Epidermal melanocyte (primary cell): ENCODE results near the gene FBXW11.
"Not testable (repeated sequence)": the region's sequence is repeated elsewhere in the genome, so short reads cannot be mapped to it uniquely, and the experiment has no call there.

ENCODE experiments used
- DNase-seq: peaks from one replicate; pipeline ENCODE4 v3.0.0; 2011; ENCODE audit warnings: low spot score; ENCODE audit not compliant: insufficient read length

Gene FBXW11

DNA sequence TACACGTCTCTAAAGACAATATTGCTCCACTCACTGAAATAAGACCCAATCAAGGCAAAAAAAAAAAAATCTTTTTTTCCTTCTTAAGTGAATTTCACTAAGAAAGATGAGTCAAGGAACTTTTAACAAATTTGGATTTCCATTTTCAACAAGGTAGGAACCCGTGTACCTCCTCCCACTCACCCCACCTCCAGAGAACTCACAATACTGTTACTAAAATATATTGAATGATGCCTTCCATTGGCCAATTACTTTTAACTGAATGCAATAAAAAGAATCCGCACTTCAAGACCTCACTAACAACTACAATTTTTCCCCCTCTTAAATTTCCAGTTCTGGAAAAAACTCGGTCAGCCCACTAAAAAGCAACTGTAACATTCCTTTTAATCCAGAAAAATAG lies 50.7 kb downstream of the FBXW11 start:
- no peak for DNase-seq

DNA sequence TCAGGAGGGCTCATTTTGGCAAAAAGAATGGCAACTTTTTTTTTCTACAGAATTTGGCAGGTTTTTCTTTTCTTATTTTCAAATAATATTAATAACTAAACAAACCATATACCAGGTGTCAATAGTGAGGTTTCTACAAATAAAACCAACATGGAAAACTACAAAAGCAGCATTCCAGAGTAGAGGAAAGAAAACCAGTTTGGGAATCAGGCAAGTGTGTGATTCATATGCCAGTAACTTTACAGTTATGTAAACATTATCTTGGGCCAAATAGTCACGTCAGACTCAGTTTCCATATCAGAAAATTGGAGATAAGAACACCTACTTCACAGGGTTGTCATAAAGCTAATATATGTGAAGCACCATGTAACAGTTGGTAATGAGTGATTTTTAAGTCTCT lies 51.7 kb downstream of the FBXW11 start:
- no peak for DNase-seq

DNA sequence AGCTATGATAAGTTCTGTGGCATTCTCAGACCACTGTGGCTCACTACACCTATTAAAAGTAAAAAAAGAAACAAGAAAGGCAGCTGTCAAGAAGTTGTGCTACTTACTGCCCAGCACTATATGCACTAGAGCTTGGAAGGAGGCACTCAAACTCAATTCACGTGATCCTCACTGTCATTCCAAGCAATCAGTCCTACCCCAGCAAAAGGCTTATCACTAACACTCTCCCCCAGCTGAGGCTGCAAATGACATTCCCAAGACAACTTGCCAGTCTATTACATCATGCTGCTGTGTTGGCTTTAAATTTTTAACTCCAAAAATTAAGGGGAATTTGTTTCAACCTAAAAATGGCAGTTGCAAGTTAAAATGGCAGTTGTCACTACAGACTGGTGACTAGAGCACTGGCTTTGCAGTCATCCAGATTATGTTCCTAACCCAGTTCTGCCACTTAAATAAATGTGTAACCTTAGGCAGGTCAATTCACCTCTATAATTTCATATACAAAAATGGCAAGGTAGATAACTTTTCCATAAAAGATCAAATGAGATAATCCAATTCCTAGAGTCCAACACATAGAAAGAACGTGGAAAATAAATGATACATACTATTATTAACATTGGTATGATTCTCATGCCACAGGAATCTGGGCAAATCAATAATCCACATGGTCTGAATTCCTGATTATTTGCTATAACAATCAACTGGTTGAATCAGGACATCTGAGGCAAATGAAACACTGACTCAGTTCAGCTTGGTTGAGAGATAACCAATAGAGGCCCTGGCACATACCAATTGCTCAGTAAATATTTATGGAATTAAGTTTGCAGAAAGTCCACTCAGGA lies 52.4 kb downstream of the FBXW11 start:
- DNase-seq, result no peak

DNA sequence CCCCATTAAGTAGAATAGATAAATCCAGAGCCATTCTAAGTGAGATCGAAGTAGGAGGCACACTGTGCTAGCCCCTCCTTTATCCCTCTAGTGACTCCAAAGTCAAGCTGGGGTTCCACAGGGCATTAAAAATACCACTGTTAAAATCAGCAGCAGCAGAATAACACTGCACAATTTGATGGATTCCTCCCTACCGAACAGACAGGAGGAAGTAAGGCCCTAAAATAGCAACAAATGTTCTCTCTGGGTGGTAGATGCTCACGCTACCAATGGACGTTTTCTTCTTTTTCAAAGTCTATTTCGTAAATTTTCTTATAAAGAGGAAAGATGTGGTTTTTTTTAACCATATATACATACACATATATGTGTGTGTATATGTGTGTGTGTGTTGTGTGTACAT lies 54.4 kb downstream of the FBXW11 start:
- DNase-seq, result no peak

DNA sequence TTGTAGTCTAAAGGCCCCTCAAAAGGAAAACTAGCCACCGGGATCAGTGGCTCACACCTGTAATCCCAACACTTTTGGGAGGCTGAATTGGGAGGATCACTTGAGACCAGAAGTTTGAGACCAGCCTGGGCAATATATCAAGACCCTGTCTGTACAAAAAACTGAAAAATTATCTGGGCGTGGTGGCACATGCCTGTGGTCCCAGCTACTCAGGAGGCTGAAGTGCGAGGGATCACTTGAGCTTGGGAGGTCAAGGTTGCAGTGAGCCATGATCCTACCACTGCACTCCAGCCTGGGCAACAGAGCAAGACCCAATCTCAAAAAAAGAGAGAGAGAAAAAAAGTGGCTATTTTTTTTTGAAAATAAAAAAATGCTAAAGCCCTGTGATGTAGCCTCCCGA lies 55.2 kb downstream of the FBXW11 start:
- no peak for DNase-seq

DNA sequence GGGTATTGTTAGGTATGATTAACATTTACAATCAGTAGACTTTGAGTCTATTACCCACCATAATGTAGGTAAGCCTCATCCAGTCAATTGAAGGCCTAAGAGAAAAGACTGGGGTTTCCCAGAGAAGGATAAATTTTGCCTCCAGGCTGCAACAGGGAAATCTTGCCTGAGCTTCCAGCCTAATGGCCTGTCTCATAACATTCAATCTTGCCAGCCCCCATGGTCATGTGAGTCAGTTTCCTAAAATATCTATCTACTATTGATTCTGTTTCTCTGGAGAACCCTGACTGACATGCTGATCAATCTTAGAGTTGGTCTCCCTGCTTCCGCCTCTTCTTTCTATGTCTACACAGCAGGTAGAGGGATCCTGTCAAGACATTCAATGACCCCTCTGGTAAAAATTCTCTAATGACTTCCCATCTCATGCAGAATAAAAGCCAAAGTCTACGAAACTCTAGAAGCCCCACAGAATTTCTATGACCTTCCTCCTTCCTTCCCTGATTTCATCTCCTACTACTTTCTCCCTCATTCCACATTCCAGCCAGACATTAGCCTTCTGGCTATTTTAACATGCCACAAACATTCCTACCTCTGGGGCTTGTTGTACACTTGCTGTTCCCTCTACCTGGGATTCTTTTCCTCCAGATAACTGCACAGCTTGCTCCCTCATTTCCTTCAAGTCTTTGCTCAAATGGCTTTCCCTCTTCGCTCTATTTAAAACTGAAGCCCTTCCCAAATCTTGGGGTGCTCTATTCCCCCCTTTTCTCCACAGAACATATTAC lies 60.2 kb downstream of the FBXW11 start:
- no peak for DNase-seq

DNA sequence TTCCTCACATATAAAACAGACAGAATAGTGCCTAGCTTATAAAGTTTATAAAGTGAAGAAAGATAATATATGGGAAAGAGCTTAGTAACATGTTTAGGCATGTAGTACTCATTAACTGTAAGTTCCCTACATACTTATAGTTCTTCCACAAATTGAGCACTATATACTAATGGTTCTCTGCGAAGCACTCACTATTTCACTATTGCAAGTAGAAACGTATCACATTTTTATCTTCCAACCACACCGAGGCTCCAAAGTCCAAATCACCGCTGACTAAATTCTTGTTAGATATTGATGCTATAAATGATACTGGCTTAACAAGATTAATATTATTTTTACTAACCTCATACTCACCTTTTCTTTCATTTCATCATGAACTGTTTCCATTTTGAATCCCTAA lies 61.0 kb downstream of the FBXW11 start:
- no peak for DNase-seq

DNA sequence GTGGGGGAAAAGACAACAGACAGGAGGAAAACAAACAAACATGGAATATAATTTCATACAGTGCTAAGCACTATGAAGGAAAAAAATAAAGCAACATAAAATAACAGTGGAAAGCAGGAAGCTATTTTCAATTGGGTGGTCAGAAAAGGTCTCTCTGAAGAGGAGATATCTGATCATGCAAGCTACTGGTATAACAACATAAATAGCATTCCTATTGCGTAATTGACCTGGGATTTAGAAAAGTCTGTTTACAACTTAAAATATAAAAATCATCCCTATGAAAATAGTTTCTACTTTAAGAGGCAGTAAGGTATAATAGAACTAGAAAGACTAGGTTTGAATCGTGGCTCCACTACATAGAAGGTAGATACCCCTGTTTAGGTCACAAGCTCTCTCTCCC lies 61.4 kb downstream of the FBXW11 start:
- DNase-seq, result no peak

DNA sequence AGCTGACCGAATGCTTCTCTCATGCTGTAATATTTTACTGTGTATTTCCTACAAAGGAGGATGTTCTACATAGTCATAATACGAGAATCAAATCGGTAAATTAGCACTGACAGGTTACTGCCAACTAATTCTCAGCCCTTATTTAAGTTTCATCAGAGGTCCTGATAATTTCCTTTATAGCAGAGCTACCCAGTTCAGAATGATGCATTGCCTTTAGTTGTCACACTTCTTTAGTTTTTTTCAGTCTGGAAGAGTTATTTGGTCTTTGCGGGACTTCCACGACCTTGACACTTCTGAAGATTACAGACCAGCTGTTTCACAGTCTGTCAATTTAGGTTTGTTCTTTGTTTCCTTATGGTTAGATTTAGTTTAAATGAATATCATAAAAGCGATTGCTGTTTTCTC lies 64.3 kb downstream of the FBXW11 start:
- DNase-seq, result not testable (repeated sequence)

DNA sequence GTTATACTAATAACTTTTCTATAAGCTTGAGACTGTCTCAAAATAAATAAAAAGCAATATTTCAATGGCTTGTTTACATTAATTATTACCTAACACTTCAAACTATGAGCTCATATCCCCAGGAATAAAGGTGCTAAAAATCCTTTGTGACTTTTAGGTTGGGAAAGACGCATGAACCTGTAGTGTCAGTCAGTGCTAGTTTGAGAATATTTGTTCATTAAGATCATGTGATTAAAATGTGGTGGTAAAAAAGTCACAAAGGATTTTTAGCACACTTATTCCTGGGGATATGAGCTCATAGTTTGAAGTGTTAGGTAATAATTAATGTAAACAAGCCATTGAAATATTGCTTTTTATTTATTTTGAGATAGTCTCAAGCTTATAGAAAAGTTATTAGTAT lies 64.8 kb downstream of the FBXW11 start:
- not testable (repeated sequence) for DNase-seq

DNA sequence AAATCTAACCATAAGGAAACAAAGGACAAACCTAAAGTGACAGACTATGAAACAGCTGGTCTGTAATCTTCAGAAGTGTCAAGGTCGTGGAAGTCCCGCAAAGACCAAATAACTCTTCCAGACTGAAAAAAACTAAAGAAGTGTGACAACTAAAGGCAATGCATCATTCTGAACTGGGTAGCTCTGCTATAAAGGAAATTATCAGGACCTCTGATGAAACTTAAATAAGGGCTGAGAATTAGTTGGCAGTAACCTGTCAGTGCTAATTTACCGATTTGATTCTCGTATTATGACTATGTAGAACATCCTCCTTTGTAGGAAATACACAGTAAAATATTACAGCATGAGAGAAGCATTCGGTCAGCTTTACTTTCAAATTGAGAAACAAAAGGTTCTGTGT lies 65.2 kb downstream of the FBXW11 start:
- not testable (repeated sequence) for DNase-seq

DNA sequence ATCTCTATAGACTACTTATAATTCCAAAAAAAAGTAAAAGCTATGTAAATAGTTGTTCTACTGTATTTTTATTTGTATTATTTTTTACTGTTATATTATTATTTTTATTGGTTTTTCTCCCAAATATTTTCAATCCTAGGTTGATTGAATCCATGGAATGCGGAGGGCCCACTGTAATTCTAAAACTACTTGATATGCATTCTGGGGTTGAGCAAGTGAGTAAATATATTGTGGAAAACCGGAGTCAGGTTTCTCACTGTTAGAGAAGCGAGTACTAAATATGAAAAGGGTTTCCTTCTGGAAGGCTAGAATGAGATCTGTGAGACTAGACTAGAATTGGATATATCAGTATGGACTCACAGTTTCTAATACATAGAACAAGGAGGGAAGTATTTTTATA lies 66.5 kb downstream of the FBXW11 start:
- DNase-seq, result no peak

DNA sequence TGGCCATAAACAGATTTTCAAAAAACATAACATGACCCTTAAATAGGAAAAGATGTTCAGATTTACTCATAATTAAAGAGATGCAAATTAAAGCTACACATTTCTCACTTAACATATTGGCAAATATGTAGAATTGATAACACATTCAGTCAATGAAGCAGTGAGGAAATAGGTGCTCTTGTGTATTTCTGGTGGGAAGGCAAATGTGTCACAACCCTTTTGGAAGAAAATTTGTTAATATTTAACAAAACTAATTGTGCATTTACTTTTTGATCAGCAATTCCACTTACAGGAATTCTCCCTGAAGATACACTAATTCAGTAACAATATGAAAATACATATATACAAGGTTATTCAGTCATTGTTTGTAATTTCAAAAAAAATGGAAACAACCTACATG lies 68.1 kb downstream of the FBXW11 start:
- DNase-seq, result no peak

DNA sequence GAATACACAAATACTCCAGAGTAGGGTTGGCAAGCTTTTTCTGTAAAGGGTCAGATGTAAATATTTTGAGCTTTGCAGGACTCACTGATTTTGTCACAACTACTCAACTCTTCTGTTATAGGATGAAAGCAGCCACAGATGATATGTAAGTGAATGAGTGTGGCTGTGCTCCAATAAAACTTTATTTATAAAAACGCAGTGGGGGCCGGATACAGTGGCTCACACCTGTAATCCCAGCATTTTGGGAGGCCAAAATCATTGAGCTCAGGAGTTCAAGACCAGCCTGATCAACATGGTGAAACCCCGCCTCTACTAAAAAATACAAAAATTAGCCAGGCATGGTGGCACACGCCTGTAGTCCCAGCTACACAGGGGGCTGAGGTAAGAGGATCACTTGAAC lies 69.1 kb downstream of the FBXW11 start:
- no peak for DNase-seq

DNA sequence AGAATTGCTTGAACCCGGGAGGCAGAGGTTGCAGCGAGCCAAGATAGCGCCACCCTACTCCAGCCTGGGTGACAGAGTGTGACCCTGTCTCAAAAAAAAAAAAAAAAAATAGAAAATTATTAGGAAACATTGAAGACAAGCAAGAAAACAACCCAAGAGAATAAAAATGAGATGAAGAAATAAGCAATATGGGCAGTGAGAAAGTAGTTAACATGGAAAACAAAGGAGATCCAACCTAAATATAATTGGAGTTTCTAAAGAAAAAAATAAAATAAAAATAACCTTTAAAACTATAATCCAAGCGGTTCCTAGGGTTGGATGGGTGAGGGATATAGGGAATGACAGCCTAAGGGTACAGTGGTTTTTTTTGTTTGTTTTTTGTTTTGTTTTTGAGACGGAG lies 71.9 kb downstream of the FBXW11 start:
- no peak for DNase-seq

DNA sequence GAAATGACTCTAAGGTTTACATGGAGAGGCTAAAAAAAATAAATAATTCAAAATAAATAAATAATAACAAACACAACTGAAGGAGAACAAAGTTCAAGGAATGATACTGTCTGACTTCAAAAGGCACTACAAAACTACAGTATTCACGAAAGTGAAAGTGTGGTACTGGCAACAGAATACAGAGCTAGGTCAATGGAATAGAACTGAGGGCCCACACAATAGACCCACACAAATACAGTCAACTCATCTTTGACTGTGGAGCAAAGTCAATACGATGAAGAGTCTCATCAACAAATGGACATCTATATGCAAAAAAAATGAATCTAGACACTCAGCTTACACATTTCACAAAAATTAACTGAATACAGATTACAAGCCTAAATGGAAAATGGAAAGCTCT lies 75.3 kb downstream of the FBXW11 start:
- DNase-seq, result no peak

DNA sequence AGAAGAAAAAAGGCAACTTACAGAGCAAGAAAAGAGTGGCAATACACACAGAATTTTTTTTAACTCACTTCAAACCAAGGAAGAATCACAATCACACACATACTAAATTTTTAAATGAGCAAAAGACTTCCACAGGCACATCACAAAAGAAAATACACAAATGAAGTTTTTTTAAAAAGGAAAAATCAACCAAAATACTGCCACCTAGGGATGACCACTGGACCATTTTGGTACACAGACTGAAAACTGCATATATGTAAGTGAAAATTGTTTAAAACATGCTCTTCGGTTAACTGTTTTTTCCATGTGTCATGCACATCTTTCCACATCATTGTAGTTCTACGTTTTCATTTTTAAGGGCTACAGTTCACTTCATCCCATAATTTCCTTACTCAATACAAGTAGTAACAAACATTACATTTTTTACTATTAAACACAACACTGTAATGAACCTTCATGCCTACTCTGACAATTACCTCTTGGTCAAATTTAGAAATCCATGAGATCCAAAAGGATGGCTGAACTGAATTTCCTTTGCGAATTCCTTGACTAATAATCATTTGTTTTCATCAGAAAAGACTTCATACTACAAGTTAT lies 79.0 kb downstream of the FBXW11 start:
- no peak for DNase-seq

DNA sequence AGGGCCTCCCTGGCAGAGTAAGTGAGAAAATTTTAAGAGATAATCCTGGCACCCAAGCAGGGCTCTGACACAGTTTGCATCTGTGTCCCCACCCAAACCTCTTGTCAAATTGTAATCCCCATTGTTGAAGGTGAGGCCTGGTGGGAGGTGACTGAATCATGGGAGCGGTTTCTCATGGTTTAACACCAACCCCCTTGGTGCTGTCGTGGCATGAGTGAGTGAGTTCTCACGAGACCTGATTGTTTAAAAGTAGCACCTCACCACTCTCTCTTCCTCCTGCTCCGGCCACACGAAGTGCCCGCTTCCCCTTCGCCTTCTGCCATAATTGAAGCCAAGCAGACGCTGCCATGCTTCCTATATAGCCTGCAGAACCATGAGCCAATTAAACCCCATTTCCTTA lies 80.1 kb downstream of the FBXW11 start:
- DNase-seq, result no peak

DNA sequence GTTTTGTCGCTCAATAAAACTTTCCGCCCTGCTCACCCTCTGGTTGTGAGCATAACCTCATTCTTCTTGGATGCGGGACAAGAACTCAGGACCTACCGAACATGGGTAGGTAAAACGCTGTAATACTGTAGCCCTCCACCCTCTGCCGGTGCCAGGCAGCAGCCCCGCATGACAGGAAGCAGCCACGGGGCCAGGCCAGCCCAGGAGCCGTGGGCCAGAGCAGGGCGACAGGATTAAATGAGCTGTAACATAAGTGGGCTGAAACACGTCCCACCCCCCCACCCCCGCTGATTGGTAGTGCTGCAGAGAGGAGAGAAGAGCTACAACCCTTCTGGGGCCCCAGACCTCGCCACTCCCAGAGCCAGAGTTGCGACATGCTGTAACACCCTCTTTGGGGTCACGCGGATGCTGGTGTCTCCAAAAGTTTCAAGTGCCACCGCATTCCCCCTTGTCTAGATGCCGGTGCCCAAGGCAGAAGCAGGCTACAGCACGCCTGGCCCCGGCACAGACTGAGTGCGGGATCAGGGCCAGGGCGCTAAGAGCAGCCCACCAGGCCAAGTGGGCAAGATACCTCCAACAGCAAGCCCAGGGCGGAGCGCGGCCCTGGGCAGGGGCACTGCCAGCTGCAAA lies 81.8 kb downstream of the FBXW11 start:
- DNase-seq, result no peak

DNA sequence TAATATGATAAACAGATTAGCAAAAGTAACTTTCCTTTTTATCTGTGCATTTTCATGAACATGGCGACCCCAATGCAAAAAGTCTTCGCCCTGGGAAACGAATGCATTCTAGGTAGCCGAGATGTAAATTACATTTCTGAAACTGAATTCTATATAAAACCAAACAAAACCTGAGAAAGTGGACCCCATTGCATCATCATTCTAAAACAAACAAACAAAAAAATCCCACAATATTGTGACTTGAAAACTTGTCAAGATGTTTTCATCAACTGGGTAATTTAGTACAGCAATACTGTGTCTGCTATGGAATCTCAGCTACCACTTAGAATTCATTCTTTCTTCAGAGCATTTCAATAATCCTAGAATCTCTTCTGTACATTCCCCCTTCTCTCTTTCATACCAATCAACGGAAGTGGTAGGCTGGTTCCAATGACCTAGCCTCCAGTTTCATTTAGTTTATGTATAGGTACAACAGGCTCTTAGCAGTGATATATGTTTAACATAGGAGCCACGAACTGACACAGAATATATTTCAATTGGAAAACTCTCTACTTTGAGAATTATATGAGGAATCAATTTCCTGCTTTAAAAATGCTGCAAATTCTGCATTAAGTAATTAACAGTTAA lies 85.6 kb downstream of the FBXW11 start:
- DNase-seq, result no peak

DNA sequence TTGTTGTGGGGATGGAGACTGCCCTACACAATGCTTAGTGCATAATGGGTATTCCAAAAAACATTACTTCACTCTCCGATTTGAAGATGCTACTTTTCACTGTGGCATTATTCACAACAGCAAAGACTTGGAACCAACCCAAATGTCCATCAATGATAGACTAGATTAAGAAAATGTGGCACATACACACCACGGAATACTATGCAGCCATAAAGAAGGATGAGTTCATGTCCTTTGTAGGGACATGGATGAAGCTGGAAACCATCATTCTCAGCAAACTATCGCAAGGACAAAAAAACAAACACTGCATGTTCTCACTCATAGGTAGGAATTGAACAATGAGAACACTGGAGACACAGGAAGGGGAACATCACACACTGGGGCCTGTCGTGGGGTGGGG lies 90.7 kb downstream of the FBXW11 start:
- not testable (repeated sequence) for DNase-seq
